Stomach smooth muscle (tissue), 2 donors: ENCODE measurements around the gene MORF4L1.
A peak's percentile ranks its signal among the peaks of the same experiment; 100 is the strongest.
"Not testable (repeated sequence)": the region's sequence is repeated elsewhere in the genome, so short reads cannot be mapped to it uniquely, and the experiment has no call there.

ENCODE experiments used
- H3K27ac ChIP-seq: one replicate; pipeline ENCODE4 v1.7.0; 2013; ENCODE audit warnings: mild to moderate bottlenecking, low read length, inconsistent platforms
- H3K27me3 ChIP-seq, 2 donors: one replicate each; pipeline ENCODE4 v1.7.0; 2013; ENCODE audit warnings: low read length in 2 of 2; ENCODE audit not compliant: insufficient read depth in 2 of 2, control insufficient read depth in 1 of 2
- H3K36me3 ChIP-seq, 2 donors: one replicate each; pipeline ENCODE4 v1.7.0; 2013; ENCODE audit warnings: low read length in 2 of 2; ENCODE audit not compliant: control insufficient read depth in 2 of 2, insufficient read depth in 2 of 2
- H3K4me1 ChIP-seq: one replicate; pipeline ENCODE4 v1.7.0; 2013; ENCODE audit warnings: low read length; ENCODE audit not compliant: control insufficient read depth, insufficient read depth
- H3K4me3 ChIP-seq, 2 donors: one replicate each; pipeline ENCODE4 v1.7.0; 2013; ENCODE audit warnings: low read length in 2 of 2
- H3K9ac ChIP-seq, 2 donors: one replicate each; pipeline ENCODE4 v1.7.0; 2013; ENCODE audit warnings: low read length in 2 of 2, mild to moderate bottlenecking in 1 of 2
- H3K9me3 ChIP-seq, 2 donors: one replicate each; pipeline ENCODE4 v1.7.0; 2013; ENCODE audit warnings: low read length in 2 of 2; ENCODE audit not compliant: control insufficient read depth in 2 of 2
- donor health status: healthy.
- donor health status: Pancreatic carcinoma.

MORF4L1 gene

DNA sequence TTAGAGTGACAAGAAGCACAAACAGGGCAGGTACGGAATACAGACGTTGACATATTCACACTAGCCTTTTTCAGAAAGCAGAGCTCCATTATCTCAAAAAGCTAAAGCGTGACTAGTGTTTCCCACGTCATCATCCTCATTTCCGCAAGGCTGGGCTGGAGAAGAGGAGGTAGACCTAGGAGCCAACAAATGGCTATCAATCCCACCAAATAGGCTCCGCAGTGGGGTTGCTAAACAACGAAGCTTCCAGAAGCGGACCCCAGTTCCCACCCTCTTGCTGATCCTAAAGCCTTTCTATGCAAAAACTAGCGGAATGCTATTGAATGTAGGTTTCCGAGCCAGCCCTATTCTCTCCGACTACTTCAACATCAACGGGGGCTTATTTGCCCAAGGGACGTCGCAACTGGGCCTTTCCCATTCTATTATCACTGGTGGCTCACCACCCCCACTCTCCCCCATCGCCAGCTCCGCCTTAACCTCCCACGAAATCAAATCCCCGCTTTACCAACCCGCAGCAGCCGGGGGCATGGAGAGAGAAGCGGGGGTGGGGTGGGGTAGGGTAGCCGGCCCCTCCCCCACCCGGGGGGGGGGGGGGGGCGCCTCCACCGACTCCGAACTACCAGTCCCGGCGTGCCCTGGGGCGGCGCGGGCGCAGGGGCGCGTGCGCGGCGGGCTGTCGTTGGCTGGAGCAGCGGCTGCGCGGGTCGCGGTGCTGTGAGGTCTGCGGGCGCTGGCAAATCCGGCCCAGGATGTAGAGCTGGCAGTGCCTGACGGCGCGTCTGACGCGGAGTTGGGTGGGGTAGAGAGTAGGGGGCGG is at the start of gene MORF4L1:
Gene MORF4L1, plus strand, starts transcription at position 736 of the 817 bp plus-strand sequence. CDS start 128 bp downstream, outside the sequence.
- Histone ChIP-seq H3K27ac (peak within 1 kb of the TSS; percentile 100), H3K9ac (peak within 1 kb of the TSS; percentile 100), H3K9me3 (no peaks in the 10 kb centered on the region), H3K36me3 (no peaks in the 10 kb centered on the region), H3K4me3 (peak within 1 kb of the TSS; percentile 92 to 98), H3K27me3 (no peaks in the 10 kb centered on the region), H3K4me1 (peaks cover 15% of the 10 kb centered on the region)

DNA sequence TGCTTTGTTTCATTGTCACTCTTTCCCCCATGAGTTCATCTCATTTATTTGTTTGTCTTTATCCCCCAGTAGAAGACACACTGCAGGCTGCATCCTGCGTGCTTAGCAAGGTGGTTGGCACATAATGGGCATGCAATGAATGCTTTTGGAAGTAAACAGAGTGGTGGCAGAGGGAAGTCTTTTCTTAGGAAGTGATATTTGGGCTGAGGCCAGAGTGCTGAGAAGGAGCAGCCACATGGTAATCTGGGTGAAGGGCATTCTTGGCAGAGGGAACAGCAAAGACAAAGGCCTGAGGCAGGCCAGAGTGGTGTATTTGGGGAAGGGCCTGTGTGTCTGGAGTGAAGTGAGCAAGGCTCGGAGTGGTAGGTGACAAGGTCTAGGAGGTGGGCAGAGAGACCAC is 43.8 kb upstream of the MORF4L1 start:
- no peaks in the 10 kb centered on the region for H3K27me3 ChIP-seq
- H3K27ac ChIP-seq: peak overlapping the region; percentile 18
- H3K4me1 ChIP-seq: peaks cover 21% of the 10 kb centered on the region
- H3K9ac ChIP-seq: no peak overlapping the region
- no peaks in the 10 kb centered on the region for H3K9me3 ChIP-seq
- H3K4me3 ChIP-seq: no peak overlapping the region
- no peaks in the 10 kb centered on the region for H3K36me3 ChIP-seq

DNA sequence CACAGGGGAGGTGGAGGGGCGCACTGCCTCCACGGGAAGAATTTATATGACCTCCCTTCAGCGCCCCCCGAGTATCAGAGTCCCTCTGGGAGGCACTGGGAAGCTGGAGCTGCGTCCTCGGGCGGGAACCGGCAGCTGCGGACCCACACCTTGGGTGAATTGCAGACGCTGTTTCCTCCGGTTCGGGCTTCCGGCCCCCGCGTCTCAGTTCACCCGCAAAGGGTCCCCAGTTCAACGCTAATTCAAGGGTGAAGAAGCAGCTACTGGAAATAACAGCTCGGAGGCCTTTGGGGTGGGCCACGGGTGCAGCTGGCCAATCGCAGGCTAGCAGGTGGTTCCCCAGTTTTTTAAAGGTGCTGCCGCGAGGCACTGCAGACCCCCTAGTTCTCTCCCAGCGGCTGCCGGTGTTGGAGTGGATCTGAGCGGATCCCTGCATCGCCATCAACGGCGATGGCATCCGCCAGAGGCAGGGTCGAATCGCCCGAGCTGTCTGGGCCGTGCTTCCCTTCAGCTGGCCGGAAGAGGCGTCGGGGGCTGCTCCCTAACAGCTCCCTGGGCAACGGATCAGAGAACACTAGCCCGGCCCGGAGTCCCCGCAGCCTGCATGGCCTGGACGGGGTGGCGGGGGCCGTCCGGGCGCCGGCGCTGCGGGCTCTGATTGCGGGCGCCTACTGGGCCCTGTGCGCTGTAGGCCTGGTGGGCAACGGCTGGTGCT is 42.0 kb upstream of the MORF4L1 start:
- Histone ChIP-seq H3K9me3 (no peaks in the 10 kb centered on the region), H3K27ac (no peak overlapping the region), H3K4me3 (no peak overlapping the region), H3K27me3 (no peaks in the 10 kb centered on the region), H3K36me3 (no peaks in the 10 kb centered on the region), H3K4me1 (peaks cover 13% of the 10 kb centered on the region), H3K9ac (no peak overlapping the region)

- no peaks in the 10 kb centered on the region for H3K9me3 ChIP-seq
- H3K27me3 ChIP-seq: no peaks in the 10 kb centered on the region
- no peak overlapping the region for H3K9ac ChIP-seq
- H3K4me1 ChIP-seq: peaks cover 13% of the 10 kb centered on the region
- no peaks in the 10 kb centered on the region for H3K36me3 ChIP-seq
- H3K27ac ChIP-seq: no peak overlapping the region
- no peak overlapping the region for H3K4me3 ChIP-seq
These were observed 41.2 kb upstream of the MORF4L1 start for GRCh38 chr15:78831229-78832207.

- H3K9me3 ChIP-seq: no peaks in the 10 kb centered on the region
- H3K27me3 ChIP-seq: no peaks in the 10 kb centered on the region
- no peak overlapping the region for H3K27ac ChIP-seq
- H3K4me3 ChIP-seq: no peak overlapping the region
- no peak overlapping the region for H3K9ac ChIP-seq
- no peaks in the 10 kb centered on the region for H3K36me3 ChIP-seq
- H3K4me1 ChIP-seq: peaks cover 9% of the 10 kb centered on the region
These were observed 36.4 kb upstream of the MORF4L1 start for GRCh38 chr15:78836333-78836732.

GRCh38 chr15:78837131-78837530 is 35.6 kb upstream of the MORF4L1 start:
- Histone ChIP-seq H3K27me3 (no peaks in the 10 kb centered on the region), H3K9ac (no peak overlapping the region), H3K36me3 (no peaks in the 10 kb centered on the region), H3K27ac (no peak overlapping the region), H3K4me3 (no peak overlapping the region), H3K9me3 (no peaks in the 10 kb centered on the region), H3K4me1 (peaks cover 9% of the 10 kb centered on the region)

- H3K36me3 ChIP-seq: no peaks in the 10 kb centered on the region
- H3K27ac ChIP-seq: no peak overlapping the region
- no peaks in the 10 kb centered on the region for H3K27me3 ChIP-seq
- H3K4me3 ChIP-seq: no peak overlapping the region
- H3K9ac ChIP-seq: no peak overlapping the region
- peaks cover 8% of the 10 kb centered on the region for H3K4me1 ChIP-seq
- no peaks in the 10 kb centered on the region for H3K9me3 ChIP-seq
These were observed 35.1 kb upstream of the MORF4L1 start for GRCh38 chr15:78837543-78837942.

DNA sequence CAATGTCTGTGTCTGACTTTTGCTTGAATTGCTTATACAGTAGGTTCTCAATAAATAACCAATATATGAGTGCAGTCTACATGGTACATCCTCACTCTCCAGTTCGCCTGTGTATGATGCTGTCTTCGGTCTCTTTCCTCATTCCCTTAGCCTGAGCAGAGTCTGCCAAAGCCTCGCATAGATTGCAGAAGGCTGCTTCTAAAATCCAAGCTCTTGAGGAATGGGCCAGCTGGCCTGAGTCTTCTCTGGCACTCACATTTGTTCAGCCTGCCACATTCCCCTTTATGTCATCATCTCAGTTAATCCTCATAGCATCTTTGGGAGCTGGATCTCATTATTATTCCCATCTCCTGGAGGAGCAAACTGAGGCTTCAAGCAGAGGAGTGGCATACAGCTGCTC is 34.2 kb upstream of the MORF4L1 start:
- Histone ChIP-seq H3K9ac (no peak overlapping the region), H3K27ac (no peak overlapping the region), H3K4me1 (peaks cover 5% of the 10 kb centered on the region), H3K27me3 (no peaks in the 10 kb centered on the region), H3K4me3 (no peak overlapping the region), H3K9me3 (no peaks in the 10 kb centered on the region), H3K36me3 (no peaks in the 10 kb centered on the region)

- H3K9me3 ChIP-seq, H3K27me3 ChIP-seq, H3K9ac ChIP-seq, H3K27ac ChIP-seq, H3K36me3 ChIP-seq, H3K4me1 ChIP-seq, H3K4me3 ChIP-seq: not testable (repeated sequence)
These were observed 33.5 kb upstream of the MORF4L1 start for GRCh38 chr15:78839151-78839550.

DNA sequence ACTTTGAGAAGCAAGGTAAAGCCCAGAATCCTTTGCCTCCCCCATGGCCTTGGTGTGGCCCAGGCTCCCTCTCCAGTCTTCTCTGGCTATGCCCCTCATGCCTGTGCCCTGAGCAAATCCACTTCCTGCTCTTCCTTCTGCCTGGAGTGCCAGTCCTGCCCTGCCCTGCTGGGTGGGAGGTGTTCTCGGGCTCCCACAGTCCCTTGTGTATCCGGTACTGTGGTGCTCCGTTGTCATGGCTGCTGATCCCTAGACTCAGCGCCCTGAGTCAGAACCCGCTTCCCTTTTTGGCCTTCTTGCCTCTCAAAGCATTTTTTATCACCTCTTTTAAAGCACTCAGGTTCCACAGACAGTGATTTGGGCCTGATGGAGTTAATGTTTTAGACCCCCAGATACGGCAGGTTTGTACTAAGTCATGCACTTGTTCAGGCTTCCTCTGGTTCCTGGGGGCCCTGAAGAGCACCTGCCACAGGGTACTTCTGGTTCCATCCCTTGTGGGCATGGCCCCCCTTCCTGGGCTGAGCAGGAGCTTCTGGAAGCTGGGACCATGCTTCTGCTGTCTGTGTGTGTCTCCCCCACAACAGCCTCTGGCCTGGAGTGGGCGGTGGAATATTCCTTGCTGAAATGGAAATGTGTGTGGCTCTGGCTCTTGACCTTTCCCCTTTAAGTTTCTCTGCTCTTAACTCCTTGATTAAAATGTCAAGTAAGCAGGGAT is 31.9 kb upstream of the MORF4L1 start:
- H3K27ac ChIP-seq: no peak overlapping the region

More for the DNA sequence above, 31.9 kb upstream of the MORF4L1 start:
- Histone ChIP-seq H3K9ac (no peak overlapping the region), H3K27me3 (no peaks in the 10 kb centered on the region), H3K4me1 (peaks cover 5% of the 10 kb centered on the region), H3K36me3 (no peaks in the 10 kb centered on the region), H3K9me3 (no peaks in the 10 kb centered on the region), H3K4me3 (no peak overlapping the region)
